Measurements from ENCODE around the gene WASF1.

DNA sequence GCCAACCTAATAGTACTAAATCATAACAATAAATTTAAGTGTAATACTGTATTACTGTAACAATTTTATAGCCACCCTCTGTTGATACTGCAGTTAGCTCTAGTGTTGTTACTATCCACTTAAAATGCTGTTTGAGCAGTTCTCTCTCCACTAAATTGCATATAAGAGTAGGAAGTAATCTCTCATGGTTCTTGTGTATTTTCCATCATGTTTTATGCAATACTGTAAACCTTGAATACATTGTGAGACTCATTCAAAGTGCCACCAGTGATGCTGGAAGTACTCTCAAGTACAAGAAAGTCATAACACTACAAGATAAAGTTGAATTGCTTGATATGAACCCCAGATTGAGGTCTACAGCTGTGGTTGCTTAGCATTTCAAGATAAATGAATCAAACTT, 65.5 kb downstream of the WASF1 start:
- no peak for TF ChIP-seq CTCF (IDR thresholded peaks at IDR 0.05; ENCODE audit: poor library complexity)
- no peak for TF ChIP-seq EZH2 (IDR thresholded peaks at IDR 0.05; ENCODE audit: borderline replicate concordance)
- no peak for TF ChIP-seq EZH2phosphoT487 (IDR thresholded peaks at IDR 0.05; ENCODE audit: low read depth, severe bottlenecking, unreplicated experiment)
